SK-N-SH treated with all-trans-retinoic acid at 6 μM for 48 hours (cell line): ENCODE results near the gene CDH4.

Experiments used
- ATAC-seq: fragments of 200-7000 bp; cut with Tn5 transposase; 3 replicates; pipeline ENCODE4 v1.9.1; 2020; ENCODE audit warnings: mild to moderate bottlenecking, moderate library complexity
- BACH2 ChIP-seq: fragments of 250-450 bp; sonication (Bioruptor Pico); IDR thresholded peaks from 2 replicates; pipeline ENCODE4 v1.9.0; 2021; ENCODE audit warnings: mild to moderate bottlenecking, borderline replicate concordance
- CREB5 ChIP-seq: fragments of 250-450 bp; sonication (Bioruptor Pico); IDR thresholded peaks from 2 replicates; pipeline ENCODE4 v1.5.1; 2020; ENCODE audit warnings: low read depth, mild to moderate bottlenecking, moderate library complexity
- CSDC2 ChIP-seq: fragments of 250-450 bp; sonication (Bioruptor Pico); IDR thresholded peaks from 2 replicates; pipeline ENCODE4 v1.5.0; 2020; ENCODE audit warnings: mild to moderate bottlenecking, moderate library complexity
- ESRRG ChIP-seq: fragments of 250-450 bp; sonication (Bioruptor Pico); IDR thresholded peaks from 2 replicates; pipeline ENCODE4 v1.6.1; 2021; ENCODE audit warnings: mild to moderate bottlenecking
- GLIS3 ChIP-seq: fragments of 250-450 bp; sonication (Bioruptor Pico); IDR thresholded peaks from 2 replicates; pipeline ENCODE4 v1.5.0; 2020; ENCODE audit warnings: mild to moderate bottlenecking, moderate library complexity
- ISL1 ChIP-seq: fragments of 250-450 bp; sonication (Bioruptor Pico); IDR thresholded peaks from 2 replicates; pipeline ENCODE4 v2.1.2; 2022; ENCODE audit warnings: mild to moderate bottlenecking, moderate library complexity
- OSR1 ChIP-seq: fragments of 250-450 bp; sonication (Bioruptor Pico); IDR thresholded peaks from 2 replicates; pipeline ENCODE4 v1.8.0; 2022; ENCODE audit warnings: moderate library complexity, mild to moderate bottlenecking, inconsistent platforms
- SNAI2 ChIP-seq: fragments of 250-450 bp; sonication (Bioruptor Pico); IDR thresholded peaks from 2 replicates; pipeline ENCODE4 v1.5.0; 2020; ENCODE audit warnings: mild to moderate bottlenecking, moderate library complexity
- TCF4 ChIP-seq: fragments of 250-450 bp; sonication (Bioruptor Pico); IDR thresholded peaks from 2 replicates; pipeline ENCODE4 v1.8.0; 2021; ENCODE audit warnings: mild to moderate bottlenecking, moderate library complexity, borderline replicate concordance
- TOX ChIP-seq: fragments of 250-450 bp; sonication (Bioruptor Pico); IDR thresholded peaks from 2 replicates; pipeline ENCODE4 v1.8.0; 2021; ENCODE audit warnings: mild to moderate bottlenecking, moderate library complexity, borderline replicate concordance
- ZC3H10 ChIP-seq: fragments of 250-450 bp; sonication (Bioruptor Pico); IDR thresholded peaks from 2 replicates; pipeline ENCODE4 v1.5.1; 2021; ENCODE audit warnings: mild to moderate bottlenecking, moderate library complexity
- ZFP3 ChIP-seq: fragments of 250-450 bp; sonication (Bioruptor Pico); IDR thresholded peaks from 2 replicates; pipeline ENCODE4 v1.5.0; 2020; ENCODE audit warnings: mild to moderate bottlenecking, moderate library complexity
- ZFP30 ChIP-seq: fragments of 450-650 bp; formaldehyde crosslinking; IDR thresholded peaks from 2 replicates; pipeline ENCODE4 v1.5.0; 2022; ENCODE audit warnings: mild to moderate bottlenecking, moderate library complexity
- ZNF565 ChIP-seq: fragments of 450-650 bp; formaldehyde crosslinking; conservative IDR thresholded peaks from 2 replicates; pipeline ENCODE4 v1.5.0; 2020; ENCODE audit warnings: low read depth, mild to moderate bottlenecking, moderate library complexity
- ZNF70 ChIP-seq: fragments of 450-650 bp; formaldehyde crosslinking; IDR thresholded peaks from 2 replicates; pipeline ENCODE4 v1.5.0; 2020; ENCODE audit warnings: mild to moderate bottlenecking, moderate library complexity
- ZNF8 ChIP-seq: fragments of 450-650 bp; formaldehyde crosslinking; IDR thresholded peaks from 2 replicates; pipeline ENCODE4 v1.5.0; 2020; ENCODE audit warnings: mild to moderate bottlenecking, moderate library complexity
- TF ChIP-seq, protein P1 (sequence below): fragments of 250-450 bp; sonication (Bioruptor Pico); IDR thresholded peaks from 2 replicates; pipeline ENCODE4 v1.8.0; 2021; ENCODE audit warnings: low read depth, mild to moderate bottlenecking, moderate library complexity, borderline replicate concordance
- TF ChIP-seq, protein P2 (sequence below): fragments of 250-450 bp; sonication (Bioruptor Pico); IDR thresholded peaks from 2 replicates; pipeline ENCODE4 v1.5.0; 2020; ENCODE audit warnings: mild to moderate bottlenecking, moderate library complexity
- TF ChIP-seq, protein P3 (sequence below): fragments of 250-450 bp; sonication (Bioruptor Pico); IDR thresholded peaks from 2 replicates; pipeline ENCODE4 v1.5.1; 2021; ENCODE audit warnings: mild to moderate bottlenecking, moderate library complexity

CDH4 gene

DNA sequence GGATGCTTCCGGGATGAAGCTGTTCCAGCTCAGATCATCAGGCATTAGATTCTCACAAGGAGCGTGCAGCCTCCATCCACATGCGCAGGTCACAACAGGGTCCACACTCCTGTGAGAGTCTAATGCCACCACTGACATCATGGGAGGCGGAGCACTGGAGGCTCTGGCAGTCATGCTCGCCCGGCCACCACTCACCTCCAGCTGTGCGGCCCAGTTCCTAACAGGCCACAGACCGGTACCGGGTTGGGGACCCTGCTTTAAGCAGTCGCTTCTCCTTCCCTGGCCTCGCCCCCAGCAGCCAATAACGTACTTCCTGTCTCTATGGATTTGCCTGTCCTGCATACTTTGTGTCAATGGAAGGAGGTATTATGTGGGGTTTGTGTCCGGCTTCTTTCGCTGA is 576.8 kb downstream of the CDH4 start:
- no peak for TF ChIP-seq CREB5 (CRISPR knock-in tag)
- ATAC-seq: no peak

DNA sequence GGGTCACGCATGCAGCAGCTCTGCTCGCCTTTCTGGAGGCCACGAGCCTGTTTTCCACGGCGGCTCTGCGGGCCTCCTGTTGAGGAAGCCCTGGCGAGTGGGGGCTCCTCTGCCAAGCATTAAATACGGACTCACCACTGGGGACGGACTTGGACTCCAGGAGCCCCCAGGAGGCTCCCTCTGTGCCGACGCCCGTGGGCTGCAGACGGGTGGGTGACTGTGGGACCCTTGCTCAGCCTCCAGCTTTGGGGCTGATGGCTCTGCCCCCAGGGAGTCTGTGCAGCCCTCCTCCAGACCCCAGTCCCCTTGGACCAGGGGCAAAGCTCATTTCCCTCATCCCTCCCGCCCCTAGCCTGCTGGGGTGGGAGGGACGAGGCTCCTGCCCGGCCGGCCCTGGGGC is 577.5 kb downstream of the CDH4 start:
- no peak for ATAC-seq
- no peak for TF ChIP-seq GLIS3
- no peak for TF ChIP-seq ZNF8 (CRISPR knock-in tag)
- no peak for TF ChIP-seq BACH2
- TF ChIP-seq, protein P1, sequence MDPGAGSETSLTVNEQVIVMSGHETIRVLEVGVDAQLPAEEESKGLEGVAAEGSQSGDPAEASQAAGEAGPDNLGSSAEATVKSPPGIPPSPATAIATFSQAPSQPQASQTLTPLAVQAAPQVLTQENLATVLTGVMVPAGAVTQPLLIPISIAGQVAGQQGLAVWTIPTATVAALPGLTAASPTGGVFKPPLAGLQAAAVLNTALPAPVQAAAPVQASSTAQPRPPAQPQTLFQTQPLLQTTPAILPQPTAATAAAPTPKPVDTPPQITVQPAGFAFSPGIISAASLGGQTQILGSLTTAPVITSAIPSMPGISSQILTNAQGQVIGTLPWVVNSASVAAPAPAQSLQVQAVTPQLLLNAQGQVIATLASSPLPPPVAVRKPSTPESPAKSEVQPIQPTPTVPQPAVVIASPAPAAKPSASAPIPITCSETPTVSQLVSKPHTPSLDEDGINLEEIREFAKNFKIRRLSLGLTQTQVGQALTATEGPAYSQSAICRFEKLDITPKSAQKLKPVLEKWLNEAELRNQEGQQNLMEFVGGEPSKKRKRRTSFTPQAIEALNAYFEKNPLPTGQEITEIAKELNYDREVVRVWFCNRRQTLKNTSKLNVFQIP: no peak
- TF ChIP-seq CSDC2: no peak
- TF ChIP-seq, protein P2, sequence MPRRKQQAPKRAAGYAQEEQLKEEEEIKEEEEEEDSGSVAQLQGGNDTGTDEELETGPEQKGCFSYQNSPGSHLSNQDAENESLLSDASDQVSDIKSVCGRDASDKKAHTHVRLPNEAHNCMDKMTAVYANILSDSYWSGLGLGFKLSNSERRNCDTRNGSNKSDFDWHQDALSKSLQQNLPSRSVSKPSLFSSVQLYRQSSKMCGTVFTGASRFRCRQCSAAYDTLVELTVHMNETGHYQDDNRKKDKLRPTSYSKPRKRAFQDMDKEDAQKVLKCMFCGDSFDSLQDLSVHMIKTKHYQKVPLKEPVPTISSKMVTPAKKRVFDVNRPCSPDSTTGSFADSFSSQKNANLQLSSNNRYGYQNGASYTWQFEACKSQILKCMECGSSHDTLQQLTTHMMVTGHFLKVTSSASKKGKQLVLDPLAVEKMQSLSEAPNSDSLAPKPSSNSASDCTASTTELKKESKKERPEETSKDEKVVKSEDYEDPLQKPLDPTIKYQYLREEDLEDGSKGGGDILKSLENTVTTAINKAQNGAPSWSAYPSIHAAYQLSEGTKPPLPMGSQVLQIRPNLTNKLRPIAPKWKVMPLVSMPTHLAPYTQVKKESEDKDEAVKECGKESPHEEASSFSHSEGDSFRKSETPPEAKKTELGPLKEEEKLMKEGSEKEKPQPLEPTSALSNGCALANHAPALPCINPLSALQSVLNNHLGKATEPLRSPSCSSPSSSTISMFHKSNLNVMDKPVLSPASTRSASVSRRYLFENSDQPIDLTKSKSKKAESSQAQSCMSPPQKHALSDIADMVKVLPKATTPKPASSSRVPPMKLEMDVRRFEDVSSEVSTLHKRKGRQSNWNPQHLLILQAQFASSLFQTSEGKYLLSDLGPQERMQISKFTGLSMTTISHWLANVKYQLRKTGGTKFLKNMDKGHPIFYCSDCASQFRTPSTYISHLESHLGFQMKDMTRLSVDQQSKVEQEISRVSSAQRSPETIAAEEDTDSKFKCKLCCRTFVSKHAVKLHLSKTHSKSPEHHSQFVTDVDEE (CRISPR knock-in tag): no peak
- no peak for TF ChIP-seq ZFP30 (CRISPR knock-in tag)
- TF ChIP-seq ESRRG (CRISPR knock-in tag): no peak
- TF ChIP-seq ZFP3 (CRISPR knock-in tag): no peak
- TF ChIP-seq OSR1 (CRISPR knock-in tag): no peak
- TF ChIP-seq ZNF565 (CRISPR knock-in tag): no peak

DNA sequence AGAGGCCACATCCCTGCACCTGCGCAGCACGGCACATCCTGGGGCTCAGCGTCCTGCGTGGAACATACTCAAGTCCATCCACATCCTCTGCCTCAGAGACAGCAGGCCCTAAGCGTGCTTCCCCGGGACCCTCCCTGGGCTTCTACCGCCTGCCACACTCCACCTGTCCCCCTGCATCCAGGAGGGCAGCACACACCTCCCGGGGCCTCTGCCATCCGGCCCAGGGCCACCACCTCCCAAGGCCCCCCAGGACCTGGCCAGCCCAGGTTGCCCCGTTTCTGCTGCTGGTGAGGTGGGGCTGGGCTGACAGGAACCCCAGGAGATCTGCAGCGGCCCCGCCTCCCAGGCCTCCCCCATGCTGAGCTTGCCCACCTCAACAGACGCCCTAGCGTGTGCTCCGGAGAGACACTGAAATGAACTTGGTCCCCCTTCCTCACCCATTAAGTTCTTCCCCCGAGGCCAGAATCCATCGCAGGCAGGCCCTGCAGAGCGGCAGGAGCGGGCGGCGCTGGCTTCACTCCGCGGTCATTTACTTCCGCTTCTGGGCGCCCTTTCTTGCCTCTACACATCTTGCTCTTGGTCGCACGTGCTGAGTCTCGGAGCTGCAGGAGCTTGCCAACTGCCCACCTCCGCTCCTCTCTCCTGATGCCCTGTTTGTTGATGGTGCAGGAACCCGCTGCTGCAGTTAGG is 578.3 kb downstream of the CDH4 start:
- no peak for ATAC-seq
- TF ChIP-seq ZC3H10 (CRISPR knock-in tag) (no peak), ISL1 (CRISPR knock-in tag) (no peak), BACH2 (no peak), ZNF565 (CRISPR knock-in tag) (no peak), SNAI2 (CRISPR knock-in tag) (no peak), ZNF70 (CRISPR knock-in tag) (no peak), GLIS3 (no peak), CREB5 (CRISPR knock-in tag) (no peak), TCF4 (no peak), OSR1 (CRISPR knock-in tag) (no peak), TOX (CRISPR knock-in tag) (no peak), ZNF8 (CRISPR knock-in tag) (no peak)
- TF ChIP-seq, protein P2 (CRISPR knock-in tag): no peak
- TF ChIP-seq, protein P1: no peak
- TF ChIP-seq, protein P3, sequence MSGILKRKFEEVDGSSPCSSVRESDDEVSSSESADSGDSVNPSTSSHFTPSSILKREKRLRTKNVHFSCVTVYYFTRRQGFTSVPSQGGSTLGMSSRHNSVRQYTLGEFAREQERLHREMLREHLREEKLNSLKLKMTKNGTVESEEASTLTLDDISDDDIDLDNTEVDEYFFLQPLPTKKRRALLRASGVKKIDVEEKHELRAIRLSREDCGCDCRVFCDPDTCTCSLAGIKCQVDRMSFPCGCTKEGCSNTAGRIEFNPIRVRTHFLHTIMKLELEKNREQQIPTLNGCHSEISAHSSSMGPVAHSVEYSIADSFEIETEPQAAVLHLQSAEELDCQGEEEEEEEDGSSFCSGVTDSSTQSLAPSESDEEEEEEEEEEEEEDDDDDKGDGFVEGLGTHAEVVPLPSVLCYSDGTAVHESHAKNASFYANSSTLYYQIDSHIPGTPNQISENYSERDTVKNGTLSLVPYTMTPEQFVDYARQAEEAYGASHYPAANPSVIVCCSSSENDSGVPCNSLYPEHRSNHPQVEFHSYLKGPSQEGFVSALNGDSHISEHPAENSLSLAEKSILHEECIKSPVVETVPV (CRISPR knock-in tag): no peak
